ENCODE results near the gene CLCN2. TPM values are rescaled to one million over a fixed set of nuclear protein-coding genes. Genes with fewer than 3 reads are reported as not detected.
A peak's percentile ranks its signal among the peaks of the same experiment; 100 is the strongest.

CLCN2 gene
- total and polyA plus RNA-seq, 2 of the 4 experiments (the other 2 are of a cell fraction): 2.9 to 5.8 TPM

GRCh38 chr3:184372911-184373310 lies 11.5 kb upstream of the CLCN2 start:
- Histone ChIP-seq H2AFZ (replicated peaks; ENCODE audit: low read length, poor library complexity) (no peak overlapping the region), H4K8ac (ENCODE audit: low read depth in 2 of 2, low read length in 2 of 2) (no peak overlapping the region), H3K14ac (replicated peaks; ENCODE audit: low read depth, low read length) (no peak overlapping the region), H3K4me2 (ENCODE audit: low read depth, low read length) (no peak overlapping the region), H3K56ac (ENCODE audit: extremely low read depth, insufficient read depth, low read length) (no peak overlapping the region), H3K9me1 (ENCODE audit: insufficient read depth, low read length) (no peaks in the 10 kb centered on the region), H2BK5ac (ENCODE audit: low read depth, low read length, poor library complexity, severe bottlenecking) (no peak overlapping the region), H2BK20ac (ENCODE audit: low read depth, low read length) (no peak overlapping the region), H4K5ac (ENCODE audit: low read depth, low read length) (no peak overlapping the region), H3K4me3 (ENCODE audit: insufficient read depth, low read depth, low read length) (no peak overlapping the region), H4K91ac (ENCODE audit: insufficient read depth, low read depth, low read length) (no peak overlapping the region), H3K79me1 (ENCODE audit: low read depth in 1 of 2, low read length in 2 of 2) (0 out of 4 replicates have a peak, but pooled peaks cover 0 to 2% of the 10 kb centered on the region in 2 experiments), H3K18ac (ENCODE audit: low read depth, low read length) (no peak overlapping the region), H3K27ac (ENCODE audit: insufficient read depth, low read length) (no peak overlapping the region), H3K4ac (ENCODE audit: low read depth, low read length) (no peak overlapping the region), H3K4me1 (ENCODE audit: control insufficient read depth, insufficient read depth, low read length) (0 out of 2 replicates have a peak, but pooled peaks cover 6% of the 10 kb centered on the region), H2BK15ac (ENCODE audit: low read depth, low read length) (no peak overlapping the region), H2AK5ac (ENCODE audit: low read depth, low read length) (no peak overlapping the region), H3K36me3 (ENCODE audit: control insufficient read depth, insufficient read depth, low read length) (peaks cover 7% of the 10 kb centered on the region), H3K9me3 (ENCODE audit: control insufficient read depth, insufficient read depth, low read length) (no peaks in the 10 kb centered on the region), H2BK120ac (ENCODE audit: low read depth, low read length) (no peak overlapping the region), H3K23ac (ENCODE audit: low read depth, low read length) (no peak overlapping the region), H3K27me3 (ENCODE audit: control insufficient read depth, insufficient read depth, low read length) (peaks cover 38% of the 10 kb centered on the region), H2AK9ac (replicated peaks; ENCODE audit: low read depth, low read length, poor library complexity) (peak overlapping the region; percentile 73), H4K20me1 (ENCODE audit: insufficient read depth, low read length) (peaks cover 10% of the 10 kb centered on the region; the same call in 1 of the 2 replicates), H3K9ac (ENCODE audit: low read depth, low read length) (no peak overlapping the region)
- POLR2A ChIA-PET (ENCODE audit: unreplicated experiment): no interaction called here
- ATAC-seq (ENCODE audit: low read depth) (no peak), DNase-seq (no peak)
- CTCF ChIA-PET: interaction anchor here (1.2 to 1.9 kb wide), 2 partner anchors 125 to 142 kb away, joined by 4 to 30 read pairs; no protein-coding TSS in a partner anchor
- dilution Hi-C loops (cut with HindIII; ENCODE audit: low sequenced_read_pairs, unreplicated experiment) (loop anchor here (25.0 kb wide), 1 partner anchor 164 kb away; no protein-coding TSS in a partner anchor), intact Hi-C loops (cut with micrococcal nuclease) (loop anchor here (5.0 kb wide), 2 partner anchors 404 to 429 kb away; no protein-coding TSS in a partner anchor), in situ Hi-C loops (cut with MboI; ENCODE audit: low sequenced_read_pairs) (loop anchor here (5.0 to 10.0 kb wide), 3 partner anchors 159 to 432 kb away; no protein-coding TSS in a partner anchor)
- WGBS, 2 experiments (ENCODE audit: extremely low coverage in 2 of 2, insufficient read length in 1 of 2): no CpG with 5 or more reads among the region's 5 CpGs
- no peak for TF ChIP-seq CHD1 (IDR thresholded peaks at IDR 0.05; ENCODE audit: low read depth, low read length)
- TF ChIP-seq NFE2L2 (IDR thresholded peaks at IDR 0.05; ENCODE audit: low read depth, low read length): no peak
- no peak for TF ChIP-seq RAD21 (IDR thresholded peaks at IDR 0.05; ENCODE audit: low read length)
- no peak for TF ChIP-seq ELK1 (IDR thresholded peaks at IDR 0.05; ENCODE audit: borderline replicate concordance, low read depth, low read length)
- TF ChIP-seq POLR2A (IDR thresholded peaks at IDR 0.05; ENCODE audit: low read depth, low read length): no peak
- TF ChIP-seq CEBPB (IDR thresholded peaks at IDR 0.05; ENCODE audit: low read depth, low read length): no peak
- no peak for TF ChIP-seq SMC3 (IDR thresholded peaks at IDR 0.05; ENCODE audit: low read depth, low read length)
- TF ChIP-seq RFX5 (IDR thresholded peaks at IDR 0.05; ENCODE audit: low read depth, low read length): no peak
- TF ChIP-seq MAZ (IDR thresholded peaks at IDR 0.05; ENCODE audit: borderline replicate concordance, low read depth, low read length): no peak
- no peak for TF ChIP-seq USF2 (IDR thresholded peaks at IDR 0.05; ENCODE audit: low read depth, low read length)
- no peak for TF ChIP-seq MXI1 (IDR thresholded peaks at IDR 0.05; ENCODE audit: borderline replicate concordance, low read depth, low read length)
- no peak for TF ChIP-seq FOS (IDR thresholded peaks at IDR 0.05; ENCODE audit: low read depth, low read length)
- TF ChIP-seq BHLHE40 (IDR thresholded peaks at IDR 0.05; ENCODE audit: low read depth, low read length): no peak
- TF ChIP-seq RCOR1 (IDR thresholded peaks at IDR 0.05; ENCODE audit: insufficient replicate concordance, low read length): no peak
- no peak for TF ChIP-seq CTCF (conservative IDR thresholded peaks at IDR 0.05; ENCODE audit: low read depth, low read length)
- TF ChIP-seq MAFK (IDR thresholded peaks at IDR 0.05; ENCODE audit: low read depth, low read length): no peak
- no TSS peak for BruUV-seq (replicated peaks)

Data from IMR-90 (cell line).